OCI-LY7 (cell line): Measurements from ENCODE around the gene COX19. TPM values are rescaled to one million over a fixed set of nuclear protein-coding genes. Genes with fewer than 3 reads are reported as not detected.

Experiments
- BruUV-seq: library from RNA; stranded (reverse); fragments of 400-500 nt; replicated peaks from 2 replicates; lab custom pipeline; 2021; lab: Mats Ljungman, UMichigan
- CTCF ChIA-PET: fragments of 300-600 bp; sonication (Branson Sonifier 250); formaldehyde crosslinking; loops from one replicate; lab custom pipeline; 2022; ENCODE audit warnings: antibody characterized with exemption; ENCODE audit not compliant: unreplicated experiment; lab: Charles Lee
- POLR2A ChIA-PET: fragments of 300-600 bp; sonication (Branson Sonifier 250); formaldehyde crosslinking; loops from one replicate; lab custom pipeline; 2022; ENCODE audit warnings: antibody characterized with exemption; lab: Charles Lee
- DNase-seq: peaks from one replicate; pipeline ENCODE4 v3.0.0-alpha.2; 2015; ENCODE audit warnings: low spot score
- H2AFZ ChIP-seq: fragments of 200-600 bp; sonication (generic), shearing (Covaris generic); 2 replicates; pipeline ENCODE4 v1.6.1; 2014; ENCODE audit warnings: mild to moderate bottlenecking, antibody characterized with exemption, low read length, moderate library complexity
- H3K27ac ChIP-seq: fragments of 200-600 bp; sonication (generic); 2 replicates; pipeline ENCODE4 v1.5.1; 2014; ENCODE audit warnings: mixed run types, low read depth, mild to moderate bottlenecking, moderate library complexity, low read length, inconsistent platforms; ENCODE audit not compliant: poor library complexity, severe bottlenecking
- H3K36me3 ChIP-seq: fragments of 200-600 bp; sonication (generic); 2 replicates; pipeline ENCODE4 v1.6.1; 2014; ENCODE audit warnings: mild to moderate bottlenecking, antibody characterized with exemption, low read length, moderate library complexity, mixed read lengths; ENCODE audit not compliant: insufficient read depth
- H3K4me1 ChIP-seq: fragments of 200-600 bp; sonication (generic); 2 replicates; pipeline ENCODE4 v1.5.1; 2014; ENCODE audit warnings: mild to moderate bottlenecking, low read length; ENCODE audit not compliant: insufficient read depth, poor library complexity, severe bottlenecking
- H3K4me2 ChIP-seq: fragments of 200-600 bp; sonication (generic); 2 replicates; pipeline ENCODE4 v1.6.1; 2014; ENCODE audit warnings: mild to moderate bottlenecking, low read length
- H3K4me3 ChIP-seq: fragments of 200-600 bp; sonication (generic); 2 replicates; pipeline ENCODE4 v1.5.1; 2014; ENCODE audit warnings: mild to moderate bottlenecking, low read depth, low read length; ENCODE audit not compliant: poor library complexity, severe bottlenecking
- H3K79me2 ChIP-seq: fragments of 200-600 bp; sonication (generic); 2 replicates; pipeline ENCODE4 v1.6.1; 2016; ENCODE audit warnings: low read depth, mild to moderate bottlenecking, low read length, moderate library complexity, mixed read lengths; ENCODE audit not compliant: insufficient read depth
- H3K9me2 ChIP-seq: fragments of 200-600 bp; sonication (generic); 2 replicates; pipeline ENCODE4 v1.6.1; 2016; ENCODE audit warnings: mild to moderate bottlenecking, low read length, mixed read lengths; ENCODE audit not compliant: insufficient read depth
- H3K9me3 ChIP-seq: fragments of 200-600 bp; sonication (generic); 2 replicates; pipeline ENCODE4 v1.6.1; 2014; ENCODE audit warnings: mild to moderate bottlenecking, mixed run types, low read length, mixed read lengths
- H4K20me1 ChIP-seq: fragments of 200-600 bp; sonication (generic); 2 replicates; pipeline ENCODE4 v1.6.1; 2014; ENCODE audit warnings: mild to moderate bottlenecking, antibody characterized with exemption, low read length, moderate library complexity, mixed read lengths; ENCODE audit not compliant: insufficient read depth
- EZH2phosphoT487 ChIP-seq: fragments of 200-600 bp; sonication (generic); IDR thresholded peaks from 2 replicates; pipeline ENCODE4 v1.6.1; 2018; ENCODE audit warnings: low read depth, borderline replicate concordance, mild to moderate bottlenecking, mixed run types, antibody characterized with exemption, low read length, moderate library complexity, mixed read lengths
- intact Hi-C: fragments of 100-400 bp; cut with micrococcal nuclease; formaldehyde crosslinking; loops from one replicate; pipeline ENCODE4 v1.10.0; 2022; ENCODE audit not compliant: unreplicated experiment
- total RNA-seq, 2 experiments: library from RNA; depleted of rRNA in 1 of 2; stranded (reverse); fragments of >200 nt in 1 of 2; shearing (Covaris generic) in 1 of 2; gene quantifications; 2 replicates each; pipeline ENCODE4 v1.2.3, GENCODE V29; 2014 to 2022
- TF ChIP-seq, protein P1 (sequence below): fragments of 200-600 bp; sonication (generic); conservative IDR thresholded peaks from 2 replicates; pipeline ENCODE4 v1.5.1; 2014; ENCODE audit warnings: mild to moderate bottlenecking, antibody characterized with exemption, low read length, moderate library complexity, mixed read lengths

Gene COX19
- total RNA-seq, 2 experiments from 2014 or later: 23.2 to 43.1 TPM

DNA sequence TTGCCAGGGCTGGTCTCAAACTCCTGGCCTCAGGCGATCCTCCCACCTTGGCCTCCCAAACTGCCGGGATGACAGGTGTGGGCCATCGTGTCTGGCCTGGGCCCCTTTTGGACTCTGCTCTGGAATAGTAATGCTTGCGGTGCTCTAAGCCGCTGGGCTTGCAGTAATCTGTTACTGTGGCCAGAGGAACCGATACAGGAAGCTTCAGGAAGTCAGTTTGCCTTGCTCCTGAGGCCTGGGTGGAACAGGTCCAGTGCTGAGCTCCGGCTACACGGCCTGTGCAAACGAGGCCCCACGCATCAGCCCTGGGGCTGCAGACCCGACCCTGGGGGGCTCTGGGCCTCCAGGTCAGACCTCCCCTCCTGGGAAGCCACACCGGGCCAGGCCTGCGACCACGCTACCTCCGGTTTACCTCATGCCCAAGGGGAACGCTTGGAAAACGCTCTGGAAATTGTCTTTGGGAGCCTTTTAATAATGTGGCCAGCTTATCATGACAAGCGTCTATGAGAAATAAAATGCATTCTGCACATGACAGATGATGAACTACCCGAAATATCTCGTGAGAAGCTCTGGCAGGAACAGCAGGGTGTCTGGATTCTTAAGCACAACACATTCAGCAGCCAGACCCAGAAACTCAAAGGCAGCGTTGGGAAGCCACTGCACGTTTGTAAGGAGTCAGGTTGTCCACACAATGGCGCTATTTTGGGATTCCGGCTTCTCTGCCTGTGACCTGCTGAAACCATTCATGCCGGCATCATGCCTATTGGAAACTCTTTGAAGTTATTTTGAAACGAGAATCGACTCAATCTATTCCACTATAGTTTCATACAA lies 10.7 kb downstream of the COX19 start:
- POLR2A ChIA-PET: no interaction called here
- H3K9me3 ChIP-seq: no peaks in the 10 kb centered on the region

DNA sequence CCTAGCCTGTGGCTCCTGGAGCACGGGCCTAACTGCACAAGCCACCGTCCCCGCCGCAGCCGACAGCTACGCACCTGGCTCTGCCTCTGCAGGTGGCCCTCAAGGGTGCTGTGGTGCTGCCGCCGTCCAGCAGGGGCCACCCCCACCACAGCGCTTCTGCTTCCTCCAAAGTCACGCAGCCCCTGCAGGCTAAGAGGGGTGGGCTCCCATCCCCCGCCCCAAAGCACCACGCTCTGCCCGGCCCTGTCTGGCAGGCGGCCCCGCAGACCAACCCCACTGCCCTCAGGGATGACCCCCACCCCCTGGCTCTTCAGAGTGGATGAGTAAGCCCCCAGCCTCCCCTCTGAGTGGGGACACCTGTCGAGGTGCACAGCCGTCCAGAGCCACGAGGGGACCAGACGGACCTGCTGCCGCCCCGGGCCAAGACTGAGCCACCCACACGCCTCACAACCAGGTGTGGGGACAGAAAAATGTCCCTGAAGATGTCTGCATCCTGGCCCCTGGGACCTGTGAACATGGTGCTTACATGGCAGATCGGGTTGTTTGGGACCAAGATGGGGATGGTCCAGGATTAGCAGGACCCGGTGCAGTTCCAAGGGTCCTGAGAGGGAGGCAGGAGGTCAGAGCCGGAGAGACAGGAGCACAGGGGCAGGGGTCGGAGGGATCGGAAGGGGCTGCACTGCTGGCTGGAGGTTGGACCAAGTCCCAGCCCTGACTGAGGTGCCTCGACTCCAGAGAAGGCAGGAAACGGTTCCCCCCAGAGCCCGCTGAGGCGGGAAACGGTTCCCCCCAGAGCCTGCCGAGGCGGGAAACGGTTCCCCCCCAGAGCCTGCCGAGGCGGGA lies 11.9 kb downstream of the COX19 start:
- BruUV-seq: no TSS peak
- Histone ChIP-seq H3K79me2 (no peaks in the 10 kb centered on the region), H2AFZ (no peak overlapping the region), H4K20me1 (no peaks in the 10 kb centered on the region), H3K27ac (peak overlapping the region; percentile 46), H3K4me1 (peaks cover 38% of the 10 kb centered on the region), H3K4me2 (peak overlapping the region; percentile 42), H3K9me3 (no peaks in the 10 kb centered on the region), H3K9me2 (no peaks in the 10 kb centered on the region), H3K36me3 (peaks cover 23% of the 10 kb centered on the region), H3K4me3 (no peak overlapping the region)
- TF ChIP-seq, protein P1, sequence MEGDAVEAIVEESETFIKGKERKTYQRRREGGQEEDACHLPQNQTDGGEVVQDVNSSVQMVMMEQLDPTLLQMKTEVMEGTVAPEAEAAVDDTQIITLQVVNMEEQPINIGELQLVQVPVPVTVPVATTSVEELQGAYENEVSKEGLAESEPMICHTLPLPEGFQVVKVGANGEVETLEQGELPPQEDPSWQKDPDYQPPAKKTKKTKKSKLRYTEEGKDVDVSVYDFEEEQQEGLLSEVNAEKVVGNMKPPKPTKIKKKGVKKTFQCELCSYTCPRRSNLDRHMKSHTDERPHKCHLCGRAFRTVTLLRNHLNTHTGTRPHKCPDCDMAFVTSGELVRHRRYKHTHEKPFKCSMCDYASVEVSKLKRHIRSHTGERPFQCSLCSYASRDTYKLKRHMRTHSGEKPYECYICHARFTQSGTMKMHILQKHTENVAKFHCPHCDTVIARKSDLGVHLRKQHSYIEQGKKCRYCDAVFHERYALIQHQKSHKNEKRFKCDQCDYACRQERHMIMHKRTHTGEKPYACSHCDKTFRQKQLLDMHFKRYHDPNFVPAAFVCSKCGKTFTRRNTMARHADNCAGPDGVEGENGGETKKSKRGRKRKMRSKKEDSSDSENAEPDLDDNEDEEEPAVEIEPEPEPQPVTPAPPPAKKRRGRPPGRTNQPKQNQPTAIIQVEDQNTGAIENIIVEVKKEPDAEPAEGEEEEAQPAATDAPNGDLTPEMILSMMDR: no peak
- no peak for TF ChIP-seq EZH2phosphoT487
- intact Hi-C loops: no loop called here
- ChIA-PET CTCF (no interaction called here), POLR2A (interaction anchor here (1.5 kb wide), 1 partner anchor 9 kb away, joined by 5 read pairs; no protein-coding TSS in a partner anchor)
- peak; percentile 60 for DNase-seq

More for the DNA sequence above, 10.7 kb downstream of the COX19 start:
- H3K4me1 ChIP-seq: peaks cover 40% of the 10 kb centered on the region
- intact Hi-C loops: no loop called here
- H4K20me1 ChIP-seq: no peaks in the 10 kb centered on the region
- H3K4me3 ChIP-seq: no peak overlapping the region
- no peaks in the 10 kb centered on the region for H3K9me2 ChIP-seq
- peak; percentile 43 for DNase-seq
- CTCF ChIA-PET: no interaction called here
- no TSS peak for BruUV-seq
- TF ChIP-seq, protein P1: peak; percentile 38; the same call in 1 of the 2 replicates
- TF ChIP-seq EZH2phosphoT487: no peak
- H3K36me3 ChIP-seq: peaks cover 35% of the 10 kb centered on the region
- no peaks in the 10 kb centered on the region for H3K79me2 ChIP-seq
- H3K27ac ChIP-seq: peak overlapping the region; percentile 46
- no peak overlapping the region for H2AFZ ChIP-seq
- peak overlapping the region; percentile 42 for H3K4me2 ChIP-seq
